ENCODE data around the gene FGFRL1.

DNA sequence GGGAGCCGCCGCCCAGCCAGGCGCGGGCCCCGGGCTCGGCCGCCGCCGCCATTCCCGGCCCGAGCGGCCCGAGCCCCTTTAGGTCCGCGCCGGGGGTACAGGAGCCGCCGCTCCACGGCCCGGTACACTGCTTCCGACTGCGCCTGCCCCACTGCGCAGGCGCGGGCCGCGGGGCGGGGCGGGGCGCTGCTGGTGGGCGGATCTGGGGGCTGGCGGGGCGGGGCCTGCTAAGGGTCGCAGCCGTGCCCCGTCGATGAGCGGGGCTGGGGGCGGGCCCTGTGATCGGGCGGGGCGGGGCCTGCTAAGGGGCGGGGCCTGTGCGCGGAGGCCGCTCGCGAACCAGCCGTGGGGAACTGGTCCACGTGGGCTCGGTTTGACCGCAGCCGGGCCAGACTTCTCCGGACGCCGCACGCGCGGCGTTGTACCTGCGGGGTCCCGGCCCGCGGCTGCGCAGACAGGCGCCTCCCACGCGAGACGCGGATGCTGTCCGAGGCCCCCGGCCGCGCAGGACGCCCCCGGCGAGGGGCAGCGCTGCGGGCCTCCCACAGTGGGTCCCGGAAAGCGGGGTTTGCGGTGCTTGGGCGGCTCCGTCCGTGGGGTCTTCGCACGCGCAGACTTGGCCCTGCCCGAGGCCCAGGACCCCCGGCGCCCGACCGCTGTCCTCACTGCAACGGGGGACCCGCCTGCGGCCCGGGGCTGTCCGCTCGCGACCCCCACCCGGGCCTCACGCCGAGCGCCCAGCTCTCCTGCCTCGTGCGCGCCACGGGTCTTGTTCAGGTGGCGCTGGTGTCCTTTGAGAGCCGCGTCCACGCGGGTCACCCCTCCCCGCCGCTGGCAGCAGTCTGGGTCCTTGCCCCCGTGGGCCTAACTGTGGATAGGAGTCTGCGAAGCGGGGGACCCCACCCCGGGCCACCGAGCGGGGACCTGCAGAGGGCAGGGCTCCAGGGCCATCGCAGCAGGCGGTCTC, 37.7 kb upstream of the FGFRL1 start, which contains the start of gene DGKQ:
- TF ChIP-seq, protein P1, sequence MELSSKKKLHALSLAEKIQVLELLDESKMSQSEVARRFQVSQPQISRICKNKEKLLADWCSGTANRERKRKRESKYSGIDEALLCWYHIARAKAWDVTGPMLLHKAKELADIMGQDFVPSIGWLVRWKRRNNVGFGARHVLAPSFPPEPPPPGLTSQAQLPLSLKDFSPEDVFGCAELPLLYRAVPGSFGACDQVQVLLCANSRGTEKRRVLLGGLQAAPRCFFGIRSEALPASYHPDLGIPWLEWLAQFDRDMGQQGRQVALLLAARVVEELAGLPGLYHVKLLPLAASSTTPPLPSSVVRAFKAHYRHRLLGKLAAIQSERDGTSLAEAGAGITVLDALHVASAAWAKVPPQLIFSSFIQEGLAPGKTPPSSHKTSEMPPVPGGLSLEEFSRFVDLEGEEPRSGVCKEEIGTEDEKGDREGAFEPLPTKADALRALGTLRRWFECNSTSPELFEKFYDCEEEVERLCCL (CRISPR knock-in tag; IDR thresholded peaks at IDR 0.05; ENCODE audit: borderline replicate concordance) = no peak
- TF ChIP-seq KLF6 (CRISPR knock-in tag; IDR thresholded peaks at IDR 0.05) (no peak), ZNF670 (CRISPR knock-in tag; IDR thresholded peaks at IDR 0.05; ENCODE audit: borderline replicate concordance) (no peak), SALL1 (CRISPR knock-in tag; IDR thresholded peaks at IDR 0.05) (no peak), NR2F2 (IDR thresholded peaks at IDR 0.05; ENCODE audit: borderline replicate concordance, low read depth) (no peak), RBFOX2 (IDR thresholded peaks at IDR 0.05; ENCODE audit: low read depth, low read length) (no peak), KAT7 (CRISPR knock-in tag; IDR thresholded peaks at IDR 0.05; ENCODE audit: borderline replicate concordance) (no peak), RAD21 (CRISPR knock-in tag; IDR thresholded peaks at IDR 0.05) (no peak), CENPT (CRISPR knock-in tag; IDR thresholded peaks at IDR 0.05; ENCODE audit: low read depth) (no peak), POLR2A (IDR thresholded peaks at IDR 0.05; ENCODE audit: insufficient read depth in 1 of 2, low read depth in 2 of 2, low read length in 2 of 2) (no peak)
- TF ChIP-seq, protein P2, sequence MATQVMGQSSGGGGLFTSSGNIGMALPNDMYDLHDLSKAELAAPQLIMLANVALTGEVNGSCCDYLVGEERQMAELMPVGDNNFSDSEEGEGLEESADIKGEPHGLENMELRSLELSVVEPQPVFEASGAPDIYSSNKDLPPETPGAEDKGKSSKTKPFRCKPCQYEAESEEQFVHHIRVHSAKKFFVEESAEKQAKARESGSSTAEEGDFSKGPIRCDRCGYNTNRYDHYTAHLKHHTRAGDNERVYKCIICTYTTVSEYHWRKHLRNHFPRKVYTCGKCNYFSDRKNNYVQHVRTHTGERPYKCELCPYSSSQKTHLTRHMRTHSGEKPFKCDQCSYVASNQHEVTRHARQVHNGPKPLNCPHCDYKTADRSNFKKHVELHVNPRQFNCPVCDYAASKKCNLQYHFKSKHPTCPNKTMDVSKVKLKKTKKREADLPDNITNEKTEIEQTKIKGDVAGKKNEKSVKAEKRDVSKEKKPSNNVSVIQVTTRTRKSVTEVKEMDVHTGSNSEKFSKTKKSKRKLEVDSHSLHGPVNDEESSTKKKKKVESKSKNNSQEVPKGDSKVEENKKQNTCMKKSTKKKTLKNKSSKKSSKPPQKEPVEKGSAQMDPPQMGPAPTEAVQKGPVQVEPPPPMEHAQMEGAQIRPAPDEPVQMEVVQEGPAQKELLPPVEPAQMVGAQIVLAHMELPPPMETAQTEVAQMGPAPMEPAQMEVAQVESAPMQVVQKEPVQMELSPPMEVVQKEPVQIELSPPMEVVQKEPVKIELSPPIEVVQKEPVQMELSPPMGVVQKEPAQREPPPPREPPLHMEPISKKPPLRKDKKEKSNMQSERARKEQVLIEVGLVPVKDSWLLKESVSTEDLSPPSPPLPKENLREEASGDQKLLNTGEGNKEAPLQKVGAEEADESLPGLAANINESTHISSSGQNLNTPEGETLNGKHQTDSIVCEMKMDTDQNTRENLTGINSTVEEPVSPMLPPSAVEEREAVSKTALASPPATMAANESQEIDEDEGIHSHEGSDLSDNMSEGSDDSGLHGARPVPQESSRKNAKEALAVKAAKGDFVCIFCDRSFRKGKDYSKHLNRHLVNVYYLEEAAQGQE (IDR thresholded peaks at IDR 0.05; ENCODE audit: borderline replicate concordance in 1 of 2, low read depth in 1 of 2, low read length in 2 of 2) = no peak
- TF ChIP-seq, protein P3, sequence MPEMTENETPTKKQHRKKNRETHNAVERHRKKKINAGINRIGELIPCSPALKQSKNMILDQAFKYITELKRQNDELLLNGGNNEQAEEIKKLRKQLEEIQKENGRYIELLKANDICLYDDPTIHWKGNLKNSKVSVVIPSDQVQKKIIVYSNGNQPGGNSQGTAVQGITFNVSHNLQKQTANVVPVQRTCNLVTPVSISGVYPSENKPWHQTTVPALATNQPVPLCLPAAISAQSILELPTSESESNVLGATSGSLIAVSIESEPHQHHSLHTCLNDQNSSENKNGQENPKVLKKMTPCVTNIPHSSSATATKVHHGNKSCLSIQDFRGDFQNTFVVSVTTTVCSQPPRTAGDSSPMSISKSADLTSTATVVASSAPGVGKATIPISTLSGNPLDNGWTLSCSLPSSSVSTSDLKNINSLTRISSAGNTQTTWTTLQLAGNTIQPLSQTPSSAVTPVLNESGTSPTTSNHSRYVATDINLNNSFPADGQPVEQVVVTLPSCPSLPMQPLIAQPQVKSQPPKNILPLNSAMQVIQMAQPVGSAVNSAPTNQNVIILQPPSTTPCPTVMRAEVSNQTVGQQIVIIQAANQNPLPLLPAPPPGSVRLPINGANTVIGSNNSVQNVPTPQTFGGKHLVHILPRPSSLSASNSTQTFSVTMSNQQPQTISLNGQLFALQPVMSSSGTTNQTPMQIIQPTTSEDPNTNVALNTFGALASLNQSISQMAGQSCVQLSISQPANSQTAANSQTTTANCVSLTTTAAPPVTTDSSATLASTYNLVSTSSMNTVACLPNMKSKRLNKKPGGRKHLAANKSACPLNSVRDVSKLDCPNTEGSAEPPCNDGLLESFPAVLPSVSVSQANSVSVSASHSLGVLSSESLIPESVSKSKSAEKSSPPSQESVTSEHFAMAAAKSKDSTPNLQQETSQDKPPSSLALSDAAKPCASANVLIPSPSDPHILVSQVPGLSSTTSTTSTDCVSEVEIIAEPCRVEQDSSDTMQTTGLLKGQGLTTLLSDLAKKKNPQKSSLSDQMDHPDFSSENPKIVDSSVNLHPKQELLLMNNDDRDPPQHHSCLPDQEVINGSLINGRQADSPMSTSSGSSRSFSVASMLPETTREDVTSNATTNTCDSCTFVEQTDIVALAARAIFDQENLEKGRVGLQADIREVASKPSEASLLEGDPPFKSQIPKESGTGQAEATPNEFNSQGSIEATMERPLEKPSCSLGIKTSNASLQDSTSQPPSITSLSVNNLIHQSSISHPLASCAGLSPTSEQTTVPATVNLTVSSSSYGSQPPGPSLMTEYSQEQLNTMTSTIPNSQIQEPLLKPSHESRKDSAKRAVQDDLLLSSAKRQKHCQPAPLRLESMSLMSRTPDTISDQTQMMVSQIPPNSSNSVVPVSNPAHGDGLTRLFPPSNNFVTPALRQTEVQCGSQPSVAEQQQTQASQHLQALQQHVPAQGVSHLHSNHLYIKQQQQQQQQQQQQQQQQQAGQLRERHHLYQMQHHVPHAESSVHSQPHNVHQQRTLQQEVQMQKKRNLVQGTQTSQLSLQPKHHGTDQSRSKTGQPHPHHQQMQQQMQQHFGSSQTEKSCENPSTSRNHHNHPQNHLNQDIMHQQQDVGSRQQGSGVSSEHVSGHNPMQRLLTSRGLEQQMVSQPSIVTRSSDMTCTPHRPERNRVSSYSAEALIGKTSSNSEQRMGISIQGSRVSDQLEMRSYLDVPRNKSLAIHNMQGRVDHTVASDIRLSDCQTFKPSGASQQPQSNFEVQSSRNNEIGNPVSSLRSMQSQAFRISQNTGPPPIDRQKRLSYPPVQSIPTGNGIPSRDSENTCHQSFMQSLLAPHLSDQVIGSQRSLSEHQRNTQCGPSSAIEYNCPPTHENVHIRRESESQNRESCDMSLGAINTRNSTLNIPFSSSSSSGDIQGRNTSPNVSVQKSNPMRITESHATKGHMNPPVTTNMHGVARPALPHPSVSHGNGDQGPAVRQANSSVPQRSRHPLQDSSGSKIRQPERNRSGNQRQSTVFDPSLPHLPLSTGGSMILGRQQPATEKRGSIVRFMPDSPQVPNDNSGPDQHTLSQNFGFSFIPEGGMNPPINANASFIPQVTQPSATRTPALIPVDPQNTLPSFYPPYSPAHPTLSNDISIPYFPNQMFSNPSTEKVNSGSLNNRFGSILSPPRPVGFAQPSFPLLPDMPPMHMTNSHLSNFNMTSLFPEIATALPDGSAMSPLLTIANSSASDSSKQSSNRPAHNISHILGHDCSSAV (CRISPR knock-in tag; IDR thresholded peaks at IDR 0.05; ENCODE audit: borderline replicate concordance) = no peak
- TF ChIP-seq, protein P4, sequence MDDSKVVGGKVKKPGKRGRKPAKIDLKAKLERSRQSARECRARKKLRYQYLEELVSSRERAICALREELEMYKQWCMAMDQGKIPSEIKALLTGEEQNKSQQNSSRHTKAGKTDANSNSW (CRISPR knock-in tag; IDR thresholded peaks at IDR 0.05; ENCODE audit: borderline replicate concordance) = no peak
- TF ChIP-seq, protein P5, sequence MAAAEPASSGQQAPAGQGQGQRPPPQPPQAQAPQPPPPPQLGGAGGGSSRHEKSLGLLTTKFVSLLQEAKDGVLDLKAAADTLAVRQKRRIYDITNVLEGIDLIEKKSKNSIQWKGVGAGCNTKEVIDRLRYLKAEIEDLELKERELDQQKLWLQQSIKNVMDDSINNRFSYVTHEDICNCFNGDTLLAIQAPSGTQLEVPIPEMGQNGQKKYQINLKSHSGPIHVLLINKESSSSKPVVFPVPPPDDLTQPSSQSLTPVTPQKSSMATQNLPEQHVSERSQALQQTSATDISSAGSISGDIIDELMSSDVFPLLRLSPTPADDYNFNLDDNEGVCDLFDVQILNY (CRISPR knock-in tag; conservative IDR thresholded peaks at IDR 0.05) = no peak

All from HepG2 (cell line).